GM12878 (cell line): ENCODE measurements around the gene DDRGK1. TPM values are rescaled to one million over a fixed set of nuclear protein-coding genes. Genes with fewer than 3 reads are reported as not detected.

Experiments
- CBX3 ChIP-seq: fragments of 200-600 bp; sonication (generic); IDR thresholded peaks from 2 replicates; pipeline ENCODE4 v1.6.1; 2016; ENCODE audit warnings: low read depth, borderline replicate concordance
- EED ChIP-seq: sonication (generic); IDR thresholded peaks from 2 replicates; pipeline ENCODE4 v1.6.1; 2016; ENCODE audit warnings: antibody characterized with exemption, low read depth
- EP300 ChIP-seq, 2 experiments: fragments of 150-350 bp in 1 of 2; IDR thresholded peaks; 2 replicates each; pipeline ENCODE4 v1.6.1; 2011 to 2012; ENCODE audit warnings: low read depth in 2 of 2, low read length in 2 of 2, borderline replicate concordance in 1 of 2, improper control_type of control experiment in 1 of 2, inconsistent platforms in 1 of 2; ENCODE audit not compliant: control insufficient read depth in 1 of 2
- ETV6 ChIP-seq, 2 experiments: fragments of 450-650 bp in 1 of 2; IDR thresholded peaks in 1 of 2; conservative IDR thresholded peaks in 1 of 2; 2 replicates each; pipeline ENCODE4 v1.6.1; 2014; ENCODE audit warnings: antibody characterized with exemption in 1 of 2, borderline replicate concordance in 1 of 2, low read depth in 1 of 2, mild to moderate bottlenecking in 1 of 2, moderate library complexity in 1 of 2
- FOXM1 ChIP-seq: IDR thresholded peaks from 2 replicates; pipeline ENCODE4 v1.6.1; 2012; ENCODE audit warnings: low read depth, mild to moderate bottlenecking, inconsistent platforms, low read length, moderate library complexity
- GABPA ChIP-seq: IDR thresholded peaks from 2 replicates; pipeline ENCODE4 v1.6.1; 2014; ENCODE audit warnings: antibody characterized with exemption, low read depth, mild to moderate bottlenecking, inconsistent platforms
- GATAD2B ChIP-seq: fragments of 450-650 bp; conservative IDR thresholded peaks from 2 replicates; pipeline ENCODE4 v1.6.1; 2017; ENCODE audit warnings: low read depth, mild to moderate bottlenecking, moderate library complexity
- HCFC1 ChIP-seq: fragments of 150-350 bp; IDR thresholded peaks from 2 replicates; pipeline ENCODE4 v1.6.1; 2014; ENCODE audit warnings: low read length
- HDAC2 ChIP-seq: fragments of 200-600 bp; sonication (generic); IDR thresholded peaks from 2 replicates; pipeline ENCODE4 v1.6.1; 2017
- IKZF2 ChIP-seq, 2 experiments: fragments of 450-650 bp; IDR thresholded peaks; 2 replicates each; pipeline ENCODE4 v1.6.1; 2017; ENCODE audit warnings: mild to moderate bottlenecking in 2 of 2, moderate library complexity in 2 of 2
- KLF5 ChIP-seq: fragments of 450-650 bp; IDR thresholded peaks from 2 replicates; pipeline ENCODE4 v1.6.1; 2014; ENCODE audit warnings: mild to moderate bottlenecking; ENCODE audit not compliant: partially characterized antibody
- MEF2B ChIP-seq: fragments of 450-650 bp; IDR thresholded peaks from 2 replicates; pipeline ENCODE4 v1.6.1; 2018; ENCODE audit warnings: mild to moderate bottlenecking, moderate library complexity; ENCODE audit not compliant: partially characterized antibody, poor library complexity, severe bottlenecking
- NFYB ChIP-seq: IDR thresholded peaks from 2 replicates; pipeline ENCODE4 v1.6.1; 2011; ENCODE audit warnings: low read depth, mild to moderate bottlenecking, low read length, improper control_type of control experiment, moderate library complexity; ENCODE audit not compliant: insufficient read depth
- PML ChIP-seq: IDR thresholded peaks from 2 replicates; pipeline ENCODE4 v1.6.1; 2012; ENCODE audit warnings: low read length, inconsistent platforms
- POLR2A ChIP-seq: IDR thresholded peaks from 2 replicates; pipeline ENCODE4 v1.6.1; 2011; ENCODE audit warnings: low read depth, mild to moderate bottlenecking, low read length
- POLR2AphosphoS2 ChIP-seq: IDR thresholded peaks from 2 replicates; pipeline ENCODE4 v1.6.1; 2011; ENCODE audit warnings: low read depth, mild to moderate bottlenecking, low read length, improper control_type of control experiment, moderate library complexity
- POLR2AphosphoS5 ChIP-seq: IDR thresholded peaks from 2 replicates; pipeline ENCODE4 v1.6.1; 2011; ENCODE audit warnings: mild to moderate bottlenecking, low read length, inconsistent platforms
- RAD51 ChIP-seq: fragments of 450-650 bp; IDR thresholded peaks from 2 replicates; pipeline ENCODE4 v1.6.1; 2016; ENCODE audit warnings: moderate library complexity, mild to moderate bottlenecking, inconsistent platforms
- RFX5 ChIP-seq: IDR thresholded peaks from 2 replicates; pipeline ENCODE4 v1.6.1; 2011; ENCODE audit warnings: low read depth, low read length, improper control_type of control experiment
- RUNX3 ChIP-seq: IDR thresholded peaks from 2 replicates; pipeline ENCODE4 v1.6.1; 2012; ENCODE audit warnings: low read length, inconsistent platforms
- SMARCA5 ChIP-seq: fragments of 450-650 bp; IDR thresholded peaks from 2 replicates; pipeline ENCODE4 v1.6.1; 2017; ENCODE audit warnings: mild to moderate bottlenecking
- SREBF1 ChIP-seq: IDR thresholded peaks from 2 replicates; pipeline ENCODE4 v1.6.1; 2012; ENCODE audit warnings: mild to moderate bottlenecking, low read length
- STAT3 ChIP-seq: IDR thresholded peaks from 2 replicates; pipeline ENCODE4 v1.6.1; 2011; ENCODE audit warnings: low read depth, low read length, improper control_type of control experiment
- polyA plus RNA-seq, 11 experiments: library from polyadenylated mRNA; depleted of rRNA in 4 of 11; unstranded in 6 of 11; stranded (reverse) in 5 of 11; fragments of >200 nt; fragmentation: Nextera tagmentation in 4 of 11; fragmentation: Illumina TruSeq in 1 of 11; extraction: Ambion mirVana in 4 of 11; extraction: Trizol in 1 of 11; gene quantifications; 1 replicate in 1 of 11; 2 replicates in 10 of 11; pipeline versions ENCODE4 v1.2.1 to v1.2.3, GENCODE V29; 2011 to 2016; ENCODE audit warnings: inconsistent platforms in 2 of 11, missing spikeins in 2 of 11, low read depth in 1 of 11
- total RNA-seq, 4 experiments: library from RNA; depleted of rRNA in 3 of 4; stranded (reverse); fragments of >200 nt in 3 of 4; fragmentation: Illumina TruSeq in 1 of 4; extraction: Trizol in 1 of 4; gene quantifications; 2 replicates each; pipeline versions ENCODE4 v1.2.1 to v1.2.3, GENCODE V29; 2013 to 2021
- TF ChIP-seq, protein P1 (sequence below): fragments of 450-650 bp; IDR thresholded peaks from 2 replicates; pipeline ENCODE4 v1.6.1; 2017; ENCODE audit warnings: low read depth, mild to moderate bottlenecking, moderate library complexity
- TF ChIP-seq, protein P2 (sequence below): fragments of 450-650 bp; IDR thresholded peaks from 2 replicates; pipeline ENCODE4 v1.6.1; 2017; ENCODE audit warnings: antibody characterized with exemption, mild to moderate bottlenecking, moderate library complexity

Gene DDRGK1
- total and polyA plus RNA-seq, 10 of the 15 experiments (the other 5 are each of a cell fraction or from before 2014, with no cell fraction given) = 4.0 to 55.2 (median 39.7) TPM

DNA sequence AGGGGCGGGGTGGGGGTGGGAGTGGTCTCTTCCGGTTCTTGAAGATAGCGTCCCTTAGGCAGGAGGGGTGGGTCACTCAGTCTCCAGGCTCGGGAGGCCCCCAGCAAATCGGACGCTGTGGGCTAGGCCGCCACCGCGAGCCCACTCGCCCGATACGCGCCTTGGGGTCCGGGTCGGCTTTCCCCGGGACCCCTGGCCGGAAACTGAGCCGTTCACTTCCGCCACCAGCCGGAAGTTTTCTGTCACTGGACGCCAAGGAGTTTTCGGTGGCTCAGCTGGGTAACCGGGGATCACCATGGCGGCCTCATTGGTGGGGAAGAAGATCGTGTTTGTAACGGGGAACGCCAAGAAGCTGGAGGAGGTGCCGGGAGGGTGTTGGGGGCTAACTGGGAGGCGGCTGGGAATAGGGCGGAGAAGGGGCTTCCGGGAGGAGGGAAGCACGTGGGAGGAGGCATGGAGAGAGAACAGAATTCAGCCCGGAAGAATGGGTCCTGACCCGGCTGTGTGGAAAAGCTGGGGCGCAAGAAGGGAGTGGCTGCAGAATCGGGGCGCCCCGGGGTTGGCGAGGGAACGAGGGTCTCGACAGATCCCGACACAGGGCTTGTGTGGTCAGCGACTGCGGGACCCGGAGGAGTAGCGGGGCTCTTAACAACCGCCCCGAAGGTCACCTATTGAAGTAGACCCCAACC lies 4.9 kb upstream of the DDRGK1 start, which contains the start of gene ITPA (continued):
- TF ChIP-seq, protein P1, sequence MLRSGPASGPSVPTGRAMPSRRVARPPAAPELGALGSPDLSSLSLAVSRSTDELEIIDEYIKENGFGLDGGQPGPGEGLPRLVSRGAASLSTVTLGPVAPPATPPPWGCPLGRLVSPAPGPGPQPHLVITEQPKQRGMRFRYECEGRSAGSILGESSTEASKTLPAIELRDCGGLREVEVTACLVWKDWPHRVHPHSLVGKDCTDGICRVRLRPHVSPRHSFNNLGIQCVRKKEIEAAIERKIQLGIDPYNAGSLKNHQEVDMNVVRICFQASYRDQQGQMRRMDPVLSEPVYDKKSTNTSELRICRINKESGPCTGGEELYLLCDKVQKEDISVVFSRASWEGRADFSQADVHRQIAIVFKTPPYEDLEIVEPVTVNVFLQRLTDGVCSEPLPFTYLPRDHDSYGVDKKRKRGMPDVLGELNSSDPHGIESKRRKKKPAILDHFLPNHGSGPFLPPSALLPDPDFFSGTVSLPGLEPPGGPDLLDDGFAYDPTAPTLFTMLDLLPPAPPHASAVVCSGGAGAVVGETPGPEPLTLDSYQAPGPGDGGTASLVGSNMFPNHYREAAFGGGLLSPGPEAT = peak; percentile 67; the same call in 1 of the 2 replicates
- TF ChIP-seq SMARCA5 (no peak; the same call in 1 of the 2 replicates), GABPA (peak; percentile 92), NFYB (peak; percentile 42; the same call in 1 of the 2 replicates), SREBF1 (no peak), STAT3 (no peak), IKZF2 (IDR thresholded peaks at IDR 0.05) (peak; percentile 63 to 64), FOXM1 (no peak), ETV6 (conservative IDR thresholded peaks at IDR 0.05 in 1 of 2, IDR thresholded peaks at IDR 0.05 in 1 of 2; ENCODE audit: borderline replicate concordance in 1 of 2, low read depth in 1 of 2) (peak; percentile 73 to 95; a peak in 2 of 4 replicates), HCFC1 (peak; percentile 36; the same call in 1 of the 2 replicates), KLF5 (no peak), HDAC2 (no peak), CBX3 (no peak), PML (peak; percentile 78; the same call in 1 of the 2 replicates), POLR2AphosphoS5 (peak; percentile 72; the same call in 1 of the 2 replicates), POLR2AphosphoS2 (peak; percentile 56; the same call in 1 of the 2 replicates), RFX5 (peak; percentile 55; the same call in 1 of the 2 replicates), MEF2B (peak; percentile 57), GATAD2B (peak; percentile 70), POLR2A (peak; percentile 86), RAD51 (peak; percentile 68), RUNX3 (no peak; the same call in 1 of the 2 replicates), EP300 (IDR thresholded peaks at IDR 0.05; ENCODE audit: borderline replicate concordance in 1 of 2, control insufficient read depth in 1 of 2, low read depth in 2 of 2, low read length in 2 of 2) (no peak), EED (peak; percentile 50)
- TF ChIP-seq, protein P2, sequence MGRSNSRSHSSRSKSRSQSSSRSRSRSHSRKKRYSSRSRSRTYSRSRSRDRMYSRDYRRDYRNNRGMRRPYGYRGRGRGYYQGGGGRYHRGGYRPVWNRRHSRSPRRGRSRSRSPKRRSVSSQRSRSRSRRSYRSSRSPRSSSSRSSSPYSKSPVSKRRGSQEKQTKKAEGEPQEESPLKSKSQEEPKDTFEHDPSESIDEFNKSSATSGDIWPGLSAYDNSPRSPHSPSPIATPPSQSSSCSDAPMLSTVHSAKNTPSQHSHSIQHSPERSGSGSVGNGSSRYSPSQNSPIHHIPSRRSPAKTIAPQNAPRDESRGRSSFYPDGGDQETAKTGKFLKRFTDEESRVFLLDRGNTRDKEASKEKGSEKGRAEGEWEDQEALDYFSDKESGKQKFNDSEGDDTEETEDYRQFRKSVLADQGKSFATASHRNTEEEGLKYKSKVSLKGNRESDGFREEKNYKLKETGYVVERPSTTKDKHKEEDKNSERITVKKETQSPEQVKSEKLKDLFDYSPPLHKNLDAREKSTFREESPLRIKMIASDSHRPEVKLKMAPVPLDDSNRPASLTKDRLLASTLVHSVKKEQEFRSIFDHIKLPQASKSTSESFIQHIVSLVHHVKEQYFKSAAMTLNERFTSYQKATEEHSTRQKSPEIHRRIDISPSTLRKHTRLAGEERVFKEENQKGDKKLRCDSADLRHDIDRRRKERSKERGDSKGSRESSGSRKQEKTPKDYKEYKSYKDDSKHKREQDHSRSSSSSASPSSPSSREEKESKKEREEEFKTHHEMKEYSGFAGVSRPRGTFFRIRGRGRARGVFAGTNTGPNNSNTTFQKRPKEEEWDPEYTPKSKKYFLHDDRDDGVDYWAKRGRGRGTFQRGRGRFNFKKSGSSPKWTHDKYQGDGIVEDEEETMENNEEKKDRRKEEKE = no peak
